WERI-Rb-1 (cell line): Measurements from ENCODE around the gene ZNF606.
A peak's percentile ranks its signal among the peaks of the same experiment; 100 is the strongest.
"Not testable (repeated sequence)": the region's sequence is repeated elsewhere in the genome, so short reads cannot be mapped to it uniquely, and the experiment has no call there.

ENCODE experiments used
- DNase-seq: peaks from one replicate; pipeline ENCODE4 v3.0.0-alpha.2; 2020
- H3K27ac ChIP-seq: fragments of 250-450 bp; sonication (Bioruptor Pico); 2 replicates; pipeline ENCODE4 v1.5.1; 2020; ENCODE audit warnings: mild to moderate bottlenecking, moderate library complexity
- H3K27me3 ChIP-seq: fragments of 250-450 bp; sonication (Bioruptor Pico); 2 replicates; pipeline ENCODE4 v1.5.1; 2021; ENCODE audit warnings: mild to moderate bottlenecking, low read depth, moderate library complexity; ENCODE audit not compliant: insufficient read depth, severe bottlenecking
- H3K36me3 ChIP-seq: fragments of 250-450 bp; sonication (Bioruptor Pico); 2 replicates; pipeline ENCODE4 v1.5.1; 2020; ENCODE audit warnings: mild to moderate bottlenecking, moderate library complexity
- H3K4me3 ChIP-seq: 2 replicates; pipeline ENCODE4 v1.5.1; 2011; ENCODE audit warnings: low read depth, mild to moderate bottlenecking, control low read depth, low read length
- H3K9me3 ChIP-seq: fragments of 250-450 bp; sonication (Bioruptor Pico); 2 replicates; pipeline ENCODE4 v1.5.1; 2021; ENCODE audit warnings: mild to moderate bottlenecking, moderate library complexity; ENCODE audit not compliant: severe bottlenecking
- TF ChIP-seq, protein P1 (sequence below): IDR thresholded peaks from 2 replicates; pipeline ENCODE4 v1.5.1; 2011; ENCODE audit warnings: low read depth, mild to moderate bottlenecking, control low read depth, inconsistent platforms, low read length

The ZNF606 gene

DNA sequence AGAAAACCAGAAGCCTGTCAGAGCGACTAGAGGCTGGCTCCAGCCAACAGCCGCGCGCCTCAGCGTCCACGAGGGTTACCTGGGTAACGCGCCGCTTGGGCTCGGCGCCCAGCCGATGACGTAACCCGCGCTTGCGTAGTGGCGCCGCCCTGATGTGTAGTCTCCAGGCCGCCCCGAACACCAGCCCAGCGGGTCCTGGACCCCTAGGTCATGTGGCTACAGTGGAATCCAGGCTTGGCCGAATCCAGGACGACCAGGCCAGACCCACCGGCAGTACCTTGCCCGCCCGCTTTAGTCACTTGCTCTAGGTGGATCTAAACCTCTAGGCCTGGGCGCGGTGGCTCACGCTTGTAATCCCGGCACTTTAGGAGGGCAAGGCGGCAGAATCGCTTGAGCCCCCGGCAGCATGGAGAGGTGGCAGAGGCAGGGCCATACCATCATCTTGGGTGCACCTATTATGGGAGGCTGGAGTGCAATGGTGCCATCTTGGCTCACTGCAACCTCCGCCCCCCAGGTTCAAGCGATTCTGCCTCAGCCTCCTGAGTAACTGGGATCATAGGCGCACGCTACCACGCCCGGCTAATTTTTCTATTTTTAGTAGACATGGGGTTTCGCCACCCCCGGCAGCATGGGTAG, 7.2 kb upstream of the ZNF606 start:
- H3K36me3 ChIP-seq = peaks cover 28% of the 10 kb centered on the region
- H3K27me3 ChIP-seq = no peaks in the 10 kb centered on the region
- DNase-seq = peak; percentile 95
- H3K9me3 ChIP-seq = no peaks in the 10 kb centered on the region
- H3K4me3 ChIP-seq = peak overlapping the region; percentile 85
- peak overlapping the region; percentile 90 for H3K27ac ChIP-seq
- TF ChIP-seq, protein P1, sequence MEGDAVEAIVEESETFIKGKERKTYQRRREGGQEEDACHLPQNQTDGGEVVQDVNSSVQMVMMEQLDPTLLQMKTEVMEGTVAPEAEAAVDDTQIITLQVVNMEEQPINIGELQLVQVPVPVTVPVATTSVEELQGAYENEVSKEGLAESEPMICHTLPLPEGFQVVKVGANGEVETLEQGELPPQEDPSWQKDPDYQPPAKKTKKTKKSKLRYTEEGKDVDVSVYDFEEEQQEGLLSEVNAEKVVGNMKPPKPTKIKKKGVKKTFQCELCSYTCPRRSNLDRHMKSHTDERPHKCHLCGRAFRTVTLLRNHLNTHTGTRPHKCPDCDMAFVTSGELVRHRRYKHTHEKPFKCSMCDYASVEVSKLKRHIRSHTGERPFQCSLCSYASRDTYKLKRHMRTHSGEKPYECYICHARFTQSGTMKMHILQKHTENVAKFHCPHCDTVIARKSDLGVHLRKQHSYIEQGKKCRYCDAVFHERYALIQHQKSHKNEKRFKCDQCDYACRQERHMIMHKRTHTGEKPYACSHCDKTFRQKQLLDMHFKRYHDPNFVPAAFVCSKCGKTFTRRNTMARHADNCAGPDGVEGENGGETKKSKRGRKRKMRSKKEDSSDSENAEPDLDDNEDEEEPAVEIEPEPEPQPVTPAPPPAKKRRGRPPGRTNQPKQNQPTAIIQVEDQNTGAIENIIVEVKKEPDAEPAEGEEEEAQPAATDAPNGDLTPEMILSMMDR = no peak

DNA sequence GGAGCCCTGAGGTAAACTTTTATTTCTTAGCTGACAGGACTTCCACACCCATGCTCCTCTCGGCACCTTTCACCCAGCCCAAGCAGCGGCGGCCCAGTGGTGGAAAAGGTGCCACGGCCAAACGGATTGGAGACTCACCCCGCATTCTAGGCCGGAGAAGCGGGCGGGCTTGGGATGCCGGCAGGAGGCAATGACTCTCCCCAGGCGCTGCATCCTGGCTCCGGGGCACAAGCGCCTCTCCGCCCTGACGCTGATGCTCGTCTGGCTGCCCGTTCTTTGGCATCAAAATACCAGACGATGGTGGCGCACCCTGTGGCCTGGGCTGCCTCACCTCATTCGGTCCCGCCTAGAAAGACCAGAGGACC, 6.7 kb upstream of the ZNF606 start:
- Histone ChIP-seq H3K9me3 (no peaks in the 10 kb centered on the region), H3K36me3 (peaks cover 33% of the 10 kb centered on the region), H3K4me3 (peak overlapping the region; percentile 85), H3K27me3 (no peaks in the 10 kb centered on the region), H3K27ac (peak overlapping the region; percentile 90)
- no peak for DNase-seq
- TF ChIP-seq, protein P1 = no peak

DNA sequence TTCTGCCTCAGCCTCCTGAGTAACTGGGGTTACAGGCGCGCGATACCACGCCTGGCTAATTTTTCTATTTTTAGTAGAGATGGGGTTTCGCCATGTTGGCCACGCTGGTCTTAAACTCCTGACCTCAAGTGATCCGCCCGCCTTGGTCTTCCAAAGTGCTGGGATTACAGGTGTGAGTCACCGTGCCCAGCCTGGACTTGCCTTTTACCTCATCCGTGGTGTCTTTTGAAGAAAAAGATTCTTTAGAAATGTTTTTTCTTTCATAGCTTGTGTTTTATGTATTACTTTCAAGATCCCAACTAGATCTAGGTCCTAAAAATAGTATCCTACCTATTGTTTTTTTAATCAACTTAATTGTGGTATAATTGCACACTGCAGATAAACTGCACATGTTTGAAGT, 6.3 kb upstream of the ZNF606 start:
- Histone ChIP-seq H3K27ac (peak overlapping the region; percentile 90), H3K4me3 (peak overlapping the region; percentile 85), H3K36me3 (peaks cover 37% of the 10 kb centered on the region)
- DNase-seq = peak; percentile 65
- not testable (repeated sequence) for H3K9me3 ChIP-seq, H3K27me3 ChIP-seq

DNA sequence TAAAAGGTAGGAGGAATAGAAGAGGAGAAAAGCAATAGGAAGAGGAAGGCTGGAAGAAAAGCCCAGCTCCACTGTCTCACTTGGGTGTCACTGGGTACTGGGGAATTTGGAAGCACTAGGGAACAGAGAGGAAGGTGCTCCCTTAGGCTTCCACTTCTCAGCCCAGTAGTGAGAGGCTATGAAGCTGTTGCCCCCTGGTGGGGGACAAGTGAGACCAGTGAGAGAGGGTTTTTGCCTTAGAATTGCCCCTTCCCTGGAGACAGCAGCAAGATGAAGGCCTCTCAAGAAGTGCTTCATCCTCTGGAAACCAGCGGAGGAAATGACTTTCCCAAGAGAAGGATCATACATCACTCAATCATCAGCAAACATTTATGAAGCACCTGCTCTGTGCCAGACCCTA, 4.7 kb upstream of the ZNF606 start:
- TF ChIP-seq, protein P1 = peak; percentile 59
- no peak overlapping the region for H3K4me3 ChIP-seq
- H3K27ac ChIP-seq = no peak overlapping the region
- H3K27me3 ChIP-seq = no peaks in the 10 kb centered on the region
- no peaks in the 10 kb centered on the region for H3K9me3 ChIP-seq
- peaks cover 45% of the 10 kb centered on the region for H3K36me3 ChIP-seq
- DNase-seq = peak; percentile 42

DNA sequence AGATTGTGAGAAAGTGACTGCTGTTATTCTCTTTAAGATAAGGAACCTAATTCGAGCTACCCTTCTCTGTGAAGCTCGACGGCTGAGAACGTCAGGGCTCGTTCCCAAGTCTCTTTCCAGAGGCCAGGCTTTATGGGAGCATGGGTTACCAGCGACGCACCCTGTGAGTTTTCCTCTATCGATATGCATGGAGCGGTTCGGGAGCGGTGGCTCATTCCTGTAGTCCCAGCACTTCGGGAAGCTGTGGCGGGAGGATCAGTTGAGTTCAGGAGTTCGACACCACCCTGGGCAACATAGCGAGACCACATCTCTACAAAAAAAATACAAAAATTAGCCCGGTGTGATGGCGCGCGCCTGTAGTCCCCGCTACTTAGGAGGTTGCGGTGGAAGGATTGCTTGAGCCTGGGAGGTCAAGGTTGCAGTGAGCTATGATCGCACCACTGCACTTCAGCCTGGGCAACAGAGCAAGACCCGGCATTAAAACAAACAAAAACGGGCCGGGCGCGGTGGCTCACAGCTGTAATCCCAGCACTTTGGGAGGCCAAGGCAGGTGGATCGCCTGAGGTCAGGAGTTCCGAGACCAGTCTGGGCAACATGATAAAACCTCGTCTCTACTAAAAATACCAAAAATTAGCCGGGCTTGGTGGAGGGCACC, 681 bp upstream of the ZNF606 start:
- TF ChIP-seq, protein P1 = no peak
- Histone ChIP-seq H3K9me3 (no peaks in the 10 kb centered on the region), H3K4me3 (peak overlapping the region; percentile 99), H3K36me3 (peaks cover 76% of the 10 kb centered on the region), H3K27ac (peak overlapping the region; percentile 96), H3K27me3 (no peaks in the 10 kb centered on the region)
- DNase-seq = no peak

DNA sequence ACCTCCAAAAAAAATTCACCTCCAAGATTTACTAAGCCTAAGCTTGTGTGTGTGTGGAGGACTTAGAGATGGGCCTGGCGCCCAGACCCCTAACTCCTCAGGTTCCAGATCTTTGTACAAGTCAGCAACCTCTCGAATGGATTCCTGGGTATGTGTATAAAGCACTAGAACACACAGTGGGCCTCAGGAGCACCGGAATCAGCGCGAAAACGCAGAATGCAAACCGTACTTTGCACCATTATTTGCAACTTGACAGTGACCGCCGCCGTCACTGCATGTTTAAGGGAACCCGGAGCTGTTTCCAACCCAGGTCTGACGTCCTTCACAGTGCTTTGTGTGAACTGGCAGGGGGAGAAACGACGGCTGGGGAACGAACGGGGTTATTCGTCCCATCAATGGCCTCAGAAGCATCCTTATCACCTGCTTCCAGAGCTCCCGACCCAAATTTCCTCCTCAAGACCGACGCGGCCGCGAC, 688 bp downstream of the ZNF606 start:
- no peaks in the 10 kb centered on the region for H3K27me3 ChIP-seq
- TF ChIP-seq, protein P1 = no peak
- no peak for DNase-seq
- no peaks in the 10 kb centered on the region for H3K9me3 ChIP-seq
- H3K27ac ChIP-seq = peak overlapping the region; percentile 96
- peaks cover 82% of the 10 kb centered on the region for H3K36me3 ChIP-seq
- H3K4me3 ChIP-seq = peak overlapping the region; percentile 99
